Astrocyte of the spinal cord (primary cell): ENCODE results near the gene BCAS4.

Source experiments
- DNase-seq: peaks from one replicate; pipeline ENCODE4 v3.0.0; 2011; ENCODE audit warnings: low read depth, low spot score
- H3K4me3 ChIP-seq: 2 replicates; pipeline ENCODE4 v1.5.1; 2011; ENCODE audit warnings: low read depth, mild to moderate bottlenecking, low read length, moderate library complexity
- CTCF ChIP-seq: IDR thresholded peaks from 2 replicates; pipeline ENCODE4 v1.5.1; 2012; ENCODE audit warnings: low read depth, mild to moderate bottlenecking, low read length, inconsistent platforms
- in situ Hi-C: cut with HindIII; loops from 2 replicates; pipeline ENCODE4 v1.10.0; 2017; ENCODE audit warnings: low sequenced_read_pairs

The BCAS4 gene

GRCh38 chr20:50837532-50838321, 42.9 kb downstream of the BCAS4 start:
- in situ Hi-C loops, result no loop called here
- no peak overlapping the region for H3K4me3 ChIP-seq
- DNase-seq, result peak; percentile 85
- no peak for TF ChIP-seq CTCF

GRCh38 chr20:50838322-50838625, 43.4 kb downstream of the BCAS4 start:
- DNase-seq, result no peak
- in situ Hi-C loops, result no loop called here
- H3K4me3 ChIP-seq, result no peak overlapping the region
- TF ChIP-seq CTCF, result no peak

GRCh38 chr20:50838707-50839385, 44.0 kb downstream of the BCAS4 start:
- in situ Hi-C loops, result no loop called here
- no peak for TF ChIP-seq CTCF
- H3K4me3 ChIP-seq, result no peak overlapping the region
- no peak for DNase-seq

- H3K4me3 ChIP-seq, result no peak overlapping the region
- TF ChIP-seq CTCF, result no peak
- DNase-seq, result no peak
- in situ Hi-C loops, result no loop called here
These were observed 48.0 kb downstream of the BCAS4 start for GRCh38 chr20:50842821-50843220.

GRCh38 chr20:50843331-50844276, 48.7 kb downstream of the BCAS4 start:
- no peak overlapping the region for H3K4me3 ChIP-seq
- DNase-seq, result no peak
- in situ Hi-C loops, result no loop called here
- no peak for TF ChIP-seq CTCF

GRCh38 chr20:50844430-50845100, 49.7 kb downstream of the BCAS4 start:
- in situ Hi-C loops, result no loop called here
- no peak for TF ChIP-seq CTCF
- H3K4me3 ChIP-seq, result no peak overlapping the region
- DNase-seq, result peak; percentile 92
